ENCODE results near the gene CLK4. TPM values are rescaled to one million over a fixed set of nuclear protein-coding genes. Genes with fewer than 3 reads are reported as not detected.

The CLK4 gene
- total and polyA plus RNA-seq, 2 of the 8 experiments (the other 6 are each of a cell fraction or from before 2014, with no cell fraction given), result 8.1 to 12.6 TPM

GRCh38 chr5:178661836-178662540, 35.1 kb upstream of the CLK4 start (continued):
- TF ChIP-seq ATF3 (IDR thresholded peaks at IDR 0.05; ENCODE audit: insufficient read depth, low read depth, low read length), result no peak
- TF ChIP-seq CBX5 (IDR thresholded peaks at IDR 0.05; ENCODE audit: low read depth, low read length), result no peak
- no peak for TF ChIP-seq ASH2L (IDR thresholded peaks at IDR 0.05; ENCODE audit: low read length)
- no peak for TF ChIP-seq SAP30 (IDR thresholded peaks at IDR 0.05; ENCODE audit: insufficient read depth, insufficient replicate concordance, low read length)
- no peak for TF ChIP-seq CTCF (IDR thresholded peaks at IDR 0.05; ENCODE audit: control extremely low read depth in 1 of 3, insufficient read depth in 1 of 3, low read depth in 1 of 3, low read length in 3 of 3)

Data from H1 (cell line).